Adipose tissue (tissue), 3 donors: ENCODE results near the gene SORCS2. TPM values are rescaled to one million over a fixed set of nuclear protein-coding genes. Genes with fewer than 3 reads are reported as not detected.

Experiments used
- H3K27ac ChIP-seq: one replicate; pipeline ENCODE4 v1.5.1; 2013; ENCODE audit warnings: low read depth, low read length
- WGBS, 3 donors: extraction: QIAGEN DNeasy Blood & Tissue Kit; methylation state at CpG; one replicate each; pipeline ENCODE4 v1.1.7; 2013; 5-methylcytosine and 5-hydroxymethylcytosine counted together
- polyA plus RNA-seq, 3 donors: library from polyadenylated mRNA; stranded (reverse); fragments of 200-250 nt; gene quantifications; one replicate each; pipeline ENCODE4 v1.2.3, GENCODE V29; 2013
- donor health status: healthy with polysubstance abuse.
- donor health status: Bipolar disorder and iron deficiency.
- donor health status: healthy.

SORCS2 gene
- polyA plus RNA-seq, 3 donors = 0.22 to 2.2 (median 0.83) TPM

GRCh38 chr4:7359400-7360062 lies 167.2 kb downstream of the SORCS2 start:
- no peak overlapping the region for H3K27ac ChIP-seq
- whole genome bisulfite sequencing, 3 donors = 40 to 68% (median 58%) methylated on average over 13 of the region's 13 CpGs

GRCh38 chr4:7360806-7361205 lies 168.5 kb downstream of the SORCS2 start:
- H3K27ac ChIP-seq = no peak overlapping the region
- WGBS, 3 donors = 68 to 74% (median 71%) methylated on average over 8 of the region's 8 CpGs

GRCh38 chr4:7361280-7361895 lies 169.1 kb downstream of the SORCS2 start:
- no peak overlapping the region for H3K27ac ChIP-seq

DNA sequence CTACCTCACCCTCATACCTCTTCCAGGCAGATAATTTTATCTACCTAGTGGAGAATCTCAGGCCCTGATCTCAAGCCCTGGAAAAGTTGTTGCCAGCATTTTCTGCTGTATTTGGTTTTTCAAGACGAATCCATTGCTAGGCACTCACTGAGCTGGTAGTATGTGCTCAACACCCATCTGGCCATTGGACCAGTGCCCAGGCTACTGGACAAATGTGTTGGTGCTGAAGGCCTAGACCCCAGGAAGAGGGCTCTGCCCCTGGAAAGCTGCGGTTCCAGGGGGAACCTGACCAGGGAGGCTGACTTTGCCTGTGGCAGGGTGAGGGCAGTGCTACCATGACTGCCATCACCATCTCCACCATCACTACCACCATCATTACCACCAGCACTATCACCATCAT lies 170.0 kb downstream of the SORCS2 start:
- no peak overlapping the region for H3K27ac ChIP-seq
- 83 to 92% (median 90%) methylated on average over 2 of the region's 2 CpGs for WGBS, 3 donors

More at GRCh38 chr4:7361280-7361895, 169.1 kb downstream of the SORCS2 start:
- 42 to 72% (median 70%) methylated on average over 14 of the region's 14 CpGs for WGBS, 3 donors

DNA sequence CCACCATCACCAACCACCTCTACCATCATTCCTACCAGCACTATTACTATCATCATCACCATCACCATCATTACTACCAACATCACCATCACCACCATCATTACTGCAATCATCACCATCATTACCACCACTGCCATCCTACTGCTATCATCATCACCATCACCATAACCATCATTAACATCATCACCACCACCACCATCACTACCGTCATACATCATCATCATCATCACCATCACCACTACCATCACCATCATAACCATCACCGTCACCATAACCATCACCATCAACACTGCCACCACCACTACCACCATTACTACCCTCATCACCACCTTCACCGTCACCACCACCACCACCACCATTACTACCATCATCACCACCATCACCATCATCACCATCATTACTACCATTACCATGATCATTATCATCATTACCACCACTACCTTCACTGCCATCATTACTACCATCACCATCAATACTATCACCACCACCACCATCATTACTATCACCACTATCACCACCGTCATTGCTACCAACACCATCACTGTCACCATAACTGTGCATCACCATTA lies 170.6 kb downstream of the SORCS2 start:
- 86 to 99% (median 98%) methylated on average over 4 of the region's 4 CpGs for WGBS, 3 donors
- no peak overlapping the region for H3K27ac ChIP-seq

DNA sequence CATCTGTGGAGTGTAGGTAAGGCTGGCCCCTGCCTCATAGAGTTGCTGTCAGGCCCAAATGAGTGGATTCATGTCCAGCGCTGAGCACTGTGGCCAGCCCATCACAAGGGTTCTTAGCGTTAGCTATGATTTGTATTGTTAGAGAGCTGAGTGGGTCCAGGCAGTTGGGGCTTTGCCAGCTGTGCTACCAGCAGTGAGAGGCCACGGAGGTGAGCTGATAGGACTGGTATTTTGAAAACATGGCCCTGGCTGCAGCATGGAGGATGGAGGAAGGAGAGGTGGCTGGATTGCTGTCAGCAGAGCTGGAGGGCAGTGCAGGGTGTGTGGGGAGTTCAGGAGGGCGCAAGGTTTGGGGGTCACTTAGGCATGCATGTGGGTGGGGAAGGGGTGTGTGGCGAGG lies 172.6 kb downstream of the SORCS2 start:
- no peak overlapping the region for H3K27ac ChIP-seq
- WGBS, 3 donors = 59 to 83% (median 78%) methylated on average over 5 of the region's 5 CpGs

DNA sequence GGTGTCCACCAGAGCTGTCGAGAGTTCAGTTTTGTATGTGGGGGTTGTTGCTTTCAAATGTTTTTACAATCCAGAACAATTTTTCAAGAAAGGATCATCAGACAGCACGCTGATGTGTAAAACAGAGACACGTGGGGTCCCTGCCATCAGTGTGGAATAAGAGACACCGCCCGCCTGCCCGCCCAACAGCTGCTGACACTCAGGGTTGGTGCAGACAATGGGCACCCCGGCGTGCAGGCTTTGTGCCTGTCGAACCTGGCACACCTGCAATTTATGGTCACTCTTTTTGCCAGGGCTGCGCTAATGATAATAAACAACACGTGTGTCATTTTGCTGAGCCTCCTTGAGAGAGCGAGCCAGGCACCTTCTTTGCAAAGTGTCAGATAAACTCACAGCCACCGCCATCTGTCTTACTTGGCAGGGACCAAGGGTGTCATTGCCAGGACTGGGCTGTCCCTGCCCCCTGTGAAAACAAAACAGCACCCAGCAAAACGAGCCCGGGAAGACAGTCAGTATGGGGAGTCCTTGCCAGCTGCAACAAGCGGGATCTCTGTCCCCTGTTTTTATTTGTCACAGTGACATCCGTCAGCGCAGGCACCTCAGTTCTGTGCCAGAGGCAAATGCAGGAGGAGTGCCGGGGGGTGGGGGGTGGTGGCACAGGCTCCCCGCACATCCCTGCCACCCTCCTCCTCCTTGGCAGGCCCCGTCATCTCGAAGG lies 173.3 kb downstream of the SORCS2 start:
- 52 to 56% (median 55%) methylated on average over 19 to 22 of the region's 22 CpGs for WGBS, 3 donors

DNA sequence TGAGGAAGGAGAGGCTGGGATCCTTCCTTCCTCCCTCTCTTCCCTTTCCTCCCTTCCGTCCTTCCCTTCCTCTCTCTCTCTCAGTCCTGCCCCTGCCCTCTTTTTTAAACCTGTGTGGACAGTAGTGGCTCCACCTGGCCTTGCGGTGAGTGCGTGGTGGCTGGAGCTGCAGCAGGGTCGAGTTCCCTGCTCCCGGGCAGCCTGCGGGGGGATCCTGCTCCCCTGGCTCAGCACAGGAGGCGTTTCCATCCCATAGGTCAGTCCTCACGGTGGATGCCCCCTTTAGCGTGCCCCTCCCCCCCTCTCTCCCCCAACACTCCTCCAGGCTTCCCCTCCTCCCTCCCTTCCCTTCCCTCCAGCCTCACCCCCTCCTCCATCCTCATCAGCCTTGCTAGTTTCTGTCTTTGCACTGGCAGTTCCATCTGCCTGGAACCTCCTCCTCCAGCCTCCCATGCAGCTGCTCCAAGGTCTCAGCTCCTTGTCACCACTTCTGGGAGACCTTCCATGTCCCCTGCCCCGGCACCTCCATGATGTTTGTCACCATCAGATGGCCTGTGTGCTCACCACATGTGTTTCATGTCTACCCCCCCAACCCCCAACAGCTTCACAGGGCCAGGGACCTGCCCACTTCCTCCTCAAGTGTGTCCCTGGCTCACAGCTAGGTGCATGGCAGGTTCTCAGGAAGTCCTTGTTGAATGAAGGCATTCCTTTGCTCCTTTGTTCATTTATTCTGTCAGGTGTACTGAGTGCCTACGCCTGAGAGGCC lies 174.0 kb downstream of the SORCS2 start:
- 21 to 42% (median 31%) methylated on average over 10 to 11 of the region's 11 CpGs for WGBS, 3 donors
- H3K27ac ChIP-seq = no peak overlapping the region

More for the DNA sequence above, 173.3 kb downstream of the SORCS2 start:
- H3K27ac ChIP-seq = no peak overlapping the region

- H3K27ac ChIP-seq = no peak overlapping the region
- WGBS, 3 donors = 57 to 87% (median 73%) methylated on average over 7 of the region's 7 CpGs
These were observed 174.6 kb downstream of the SORCS2 start for GRCh38 chr4:7366954-7367353.

DNA sequence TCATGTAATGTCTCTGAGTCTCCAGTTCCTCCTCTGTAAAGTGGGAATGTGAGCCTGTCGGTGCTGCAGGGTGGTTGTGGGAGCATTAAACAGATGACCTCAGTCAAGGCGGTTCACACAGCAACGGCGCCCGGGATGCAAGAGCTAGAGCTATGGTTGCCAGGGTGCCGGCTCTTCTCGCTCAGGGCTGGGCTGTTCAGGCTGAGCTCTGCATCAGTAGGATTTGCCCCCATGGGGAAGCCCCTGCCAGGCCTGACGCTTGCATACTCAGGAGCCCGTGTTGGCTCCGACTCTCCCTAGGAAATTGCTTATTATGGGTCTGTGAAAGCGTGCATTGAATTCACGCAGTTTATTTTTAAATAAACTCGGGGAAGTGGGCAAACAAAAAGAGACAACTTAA lies 175.1 kb downstream of the SORCS2 start:
- H3K27ac ChIP-seq = no peak overlapping the region
- WGBS, 3 donors = 42 to 71% (median 62%) methylated on average over 13 of the region's 13 CpGs

- whole genome bisulfite sequencing, 3 donors = 48 to 70% (median 65%) methylated on average over 8 of the region's 8 CpGs
- no peak overlapping the region for H3K27ac ChIP-seq
These were observed 175.5 kb downstream of the SORCS2 start for GRCh38 chr4:7367864-7368277.

GRCh38 chr4:7368296-7368695 lies 176.0 kb downstream of the SORCS2 start:
- WGBS, 3 donors = 69 to 88% (median 85%) methylated on average over 7 of the region's 7 CpGs
- H3K27ac ChIP-seq = no peak overlapping the region

DNA sequence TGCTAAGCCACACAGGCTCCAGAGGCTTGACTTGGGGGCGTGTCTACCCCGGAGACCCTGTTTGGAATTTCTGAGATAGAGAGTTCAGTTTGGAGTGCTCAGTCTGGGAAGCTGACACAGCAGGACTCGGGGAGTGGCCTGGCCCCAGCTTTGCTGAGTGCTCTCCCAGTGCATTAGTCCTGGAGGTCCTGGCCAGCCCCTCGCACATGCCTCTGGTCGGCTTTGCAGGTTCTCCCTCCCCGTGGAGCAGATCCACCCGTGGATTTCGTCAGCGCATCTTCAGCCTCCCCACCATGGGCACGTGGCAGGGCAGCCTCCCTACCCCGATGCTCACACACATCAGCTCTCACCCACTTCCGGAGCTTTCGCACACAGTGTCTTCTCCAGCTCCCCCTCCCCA lies 177.2 kb downstream of the SORCS2 start:
- WGBS, 3 donors = 57 to 79% (median 78%) methylated on average over 13 of the region's 13 CpGs
- no peak overlapping the region for H3K27ac ChIP-seq

- H3K27ac ChIP-seq = no peak overlapping the region
- 62 to 89% (median 78%) methylated on average over 7 of the region's 7 CpGs for WGBS, 3 donors
These were observed 177.7 kb downstream of the SORCS2 start for GRCh38 chr4:7370038-7370437.

GRCh38 chr4:7371210-7371941 lies 179.0 kb downstream of the SORCS2 start:
- no peak overlapping the region for H3K27ac ChIP-seq

DNA sequence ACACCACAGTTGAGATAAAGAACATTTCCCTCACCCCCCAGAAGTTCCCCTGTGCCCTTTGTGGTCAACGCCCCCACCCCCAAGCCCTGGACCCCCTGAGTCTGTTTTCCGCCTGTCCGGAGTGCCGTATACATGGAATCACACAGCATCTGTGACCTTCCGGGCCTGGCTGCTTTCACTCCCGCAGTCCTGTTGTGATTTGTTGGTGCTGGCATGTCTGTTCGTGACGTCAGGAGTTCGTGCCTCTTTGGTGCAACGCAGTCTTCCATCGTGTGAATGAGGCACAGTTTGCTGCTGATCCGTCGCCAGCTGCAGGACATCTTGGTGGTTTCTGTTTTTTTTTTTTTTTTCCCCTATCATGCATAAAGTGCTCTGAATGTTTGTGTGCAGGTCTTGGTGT lies 180.3 kb downstream of the SORCS2 start:
- WGBS, 3 donors = 72 to 86% (median 81%) methylated on average over 13 of the region's 13 CpGs
- H3K27ac ChIP-seq = no peak overlapping the region

More at GRCh38 chr4:7371210-7371941, 179.0 kb downstream of the SORCS2 start:
- WGBS, 3 donors = 69 to 79% (median 76%) methylated on average over 31 of the region's 31 CpGs

- WGBS, 3 donors = 86 to 92% (median 88%) methylated on average over 10 of the region's 10 CpGs
- H3K27ac ChIP-seq = no peak overlapping the region
These were observed 182.2 kb downstream of the SORCS2 start for GRCh38 chr4:7374571-7374970.

DNA sequence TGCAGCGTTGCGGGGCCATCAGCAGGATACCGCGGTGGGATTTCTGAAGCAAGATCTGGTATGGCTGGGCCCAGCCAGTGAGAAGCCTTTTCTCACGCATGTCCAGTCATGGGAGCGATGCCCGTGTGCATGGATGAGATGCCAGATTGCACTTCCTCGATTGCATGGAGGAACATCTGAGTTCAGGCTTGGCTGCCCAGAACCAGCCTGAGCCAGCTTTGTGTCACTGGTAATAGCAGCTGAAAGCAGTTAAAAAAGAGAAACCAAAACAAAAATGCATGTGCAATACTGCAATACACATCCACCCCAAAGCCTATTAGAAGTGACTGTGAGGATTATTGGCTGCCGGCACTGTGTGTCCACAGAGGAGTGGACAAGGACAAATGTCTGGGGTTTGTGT lies 183.1 kb downstream of the SORCS2 start:
- no peak overlapping the region for H3K27ac ChIP-seq
- 71 to 80% (median 76%) methylated on average over 9 of the region's 9 CpGs for WGBS, 3 donors
